ENCODE measurements around the gene SPAST.
A peak's percentile ranks its signal among the peaks of the same experiment; 100 is the strongest.
"Not testable (repeated sequence)": the region's sequence is repeated elsewhere in the genome, so short reads cannot be mapped to it uniquely, and the experiment has no call there.

SPAST gene

DNA sequence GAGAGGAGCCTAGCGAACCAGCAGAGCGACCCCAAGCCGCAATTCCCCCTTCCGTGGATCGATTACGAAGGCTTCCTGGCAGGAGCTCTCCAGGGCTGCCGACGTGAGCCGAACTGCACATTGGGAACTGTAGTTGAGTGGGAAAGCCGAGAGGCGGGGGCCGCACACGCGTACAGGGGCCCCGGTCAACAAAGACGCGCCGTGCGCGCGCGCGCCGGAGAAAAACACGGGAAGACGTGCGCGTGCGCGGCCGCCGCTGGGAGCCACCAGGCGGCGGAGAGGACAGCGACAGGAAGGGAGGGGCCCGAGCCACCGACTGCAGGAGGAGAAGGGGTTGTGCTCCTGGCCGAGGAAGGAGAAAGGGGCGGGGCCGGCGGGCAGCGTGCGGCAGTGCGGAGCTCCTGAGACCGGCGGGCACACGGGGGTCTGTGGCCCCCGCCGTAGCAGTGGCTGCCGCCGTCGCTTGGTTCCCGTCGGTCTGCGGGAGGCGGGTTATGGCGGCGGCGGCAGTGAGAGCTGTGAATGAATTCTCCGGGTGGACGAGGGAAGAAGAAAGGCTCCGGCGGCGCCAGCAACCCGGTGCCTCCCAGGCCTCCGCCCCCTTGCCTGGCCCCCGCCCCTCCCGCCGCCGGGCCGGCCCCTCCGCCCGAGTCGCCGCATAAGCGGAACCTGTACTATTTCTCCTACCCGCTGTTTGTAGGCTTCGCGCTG, at the start of gene SPAST:
SPAST (plus strand) TSS at position 247 of the 711 bp plus-strand sequence; CDS start at position 523, 276 bp downstream.
- H3K9me3 ChIP-seq (ENCODE audit: control insufficient read depth, insufficient read depth, low read length): no peaks in the 10 kb centered on the region
- H3K9ac ChIP-seq (ENCODE audit: low read depth, low read length): peak within 1 kb of the TSS; percentile 91
- no peaks in the 10 kb centered on the region for H3K36me3 ChIP-seq (ENCODE audit: insufficient read depth, low read length)
- peaks cover 4% of the 10 kb centered on the region; the same call in 1 of the 2 replicates for H3K4me1 ChIP-seq (ENCODE audit: insufficient read depth, low read length)

DNA sequence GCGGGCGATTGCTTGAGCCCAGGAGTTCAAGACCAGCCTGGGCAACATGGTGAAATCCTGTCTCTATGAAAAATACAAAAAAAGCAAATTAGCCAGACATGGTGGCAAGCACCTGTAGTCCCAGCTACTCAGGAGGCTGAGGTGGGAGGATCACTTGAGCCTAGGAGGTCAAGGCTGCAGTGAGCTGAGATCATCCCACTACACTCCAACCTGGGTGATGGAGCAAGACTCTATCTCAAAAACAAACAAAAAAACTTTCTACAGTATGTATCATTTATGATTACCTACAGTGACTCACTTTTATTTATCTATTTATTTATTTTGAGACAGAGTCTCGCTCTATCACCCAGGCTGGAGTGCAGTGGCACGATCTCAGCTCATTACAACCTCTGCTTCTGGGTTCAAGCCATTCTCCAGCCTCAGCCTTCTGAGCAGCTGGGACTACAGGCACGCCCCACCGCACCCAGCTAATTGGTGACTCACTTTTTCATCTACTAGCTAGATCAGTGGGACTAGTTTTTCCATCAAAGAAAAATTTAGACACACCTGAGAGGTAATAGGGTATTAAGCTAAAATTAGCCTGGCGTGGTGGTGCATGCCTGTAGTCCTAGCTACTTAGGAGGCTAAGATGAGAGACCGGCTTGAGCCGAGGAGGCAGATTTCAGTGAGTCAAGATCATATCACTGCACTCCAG, 44.4 kb upstream of the SPAST start:
- not testable (repeated sequence) for H3K36me3 ChIP-seq (ENCODE audit: insufficient read depth, low read length); H3K9me3 ChIP-seq (ENCODE audit: control insufficient read depth, insufficient read depth, low read length); H3K9ac ChIP-seq (ENCODE audit: low read depth, low read length); H3K4me1 ChIP-seq (ENCODE audit: insufficient read depth, low read length)

DNA sequence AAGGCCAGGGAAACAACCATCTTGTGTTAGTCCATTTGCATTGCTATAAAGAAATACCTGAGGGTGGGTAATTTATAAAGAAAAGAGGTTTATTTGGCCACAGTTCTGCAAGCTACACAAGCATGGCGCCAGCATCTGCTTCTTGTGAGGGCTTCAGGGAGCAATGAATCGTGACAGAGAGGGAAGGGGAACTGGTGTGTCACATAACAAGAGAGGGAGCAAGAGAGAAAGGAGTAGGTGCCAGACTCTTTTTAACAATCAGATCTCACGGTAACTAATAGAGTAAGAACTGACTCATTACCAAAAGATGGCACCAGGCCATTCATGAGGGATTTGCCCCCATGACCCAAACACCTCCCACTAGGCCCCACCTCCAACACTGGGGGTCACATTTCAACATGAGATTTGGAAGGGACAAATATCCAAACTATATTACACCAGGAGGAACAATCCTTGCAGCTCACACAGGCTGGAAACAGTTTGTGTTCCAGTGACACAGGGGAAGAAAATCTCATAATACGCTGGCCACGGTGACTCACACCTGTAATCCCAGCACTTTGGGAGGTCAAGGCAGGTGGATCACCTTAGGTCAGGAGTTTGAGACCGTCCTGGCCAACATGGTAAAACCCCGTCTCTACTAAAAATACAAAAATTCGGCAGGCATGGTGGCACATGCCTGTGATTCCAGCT, 29.0 kb upstream of the SPAST start:
- not testable (repeated sequence) for H3K36me3 ChIP-seq (ENCODE audit: insufficient read depth, low read length); H3K9me3 ChIP-seq (ENCODE audit: control insufficient read depth, insufficient read depth, low read length); H3K4me1 ChIP-seq (ENCODE audit: insufficient read depth, low read length); H3K9ac ChIP-seq (ENCODE audit: low read depth, low read length)

DNA sequence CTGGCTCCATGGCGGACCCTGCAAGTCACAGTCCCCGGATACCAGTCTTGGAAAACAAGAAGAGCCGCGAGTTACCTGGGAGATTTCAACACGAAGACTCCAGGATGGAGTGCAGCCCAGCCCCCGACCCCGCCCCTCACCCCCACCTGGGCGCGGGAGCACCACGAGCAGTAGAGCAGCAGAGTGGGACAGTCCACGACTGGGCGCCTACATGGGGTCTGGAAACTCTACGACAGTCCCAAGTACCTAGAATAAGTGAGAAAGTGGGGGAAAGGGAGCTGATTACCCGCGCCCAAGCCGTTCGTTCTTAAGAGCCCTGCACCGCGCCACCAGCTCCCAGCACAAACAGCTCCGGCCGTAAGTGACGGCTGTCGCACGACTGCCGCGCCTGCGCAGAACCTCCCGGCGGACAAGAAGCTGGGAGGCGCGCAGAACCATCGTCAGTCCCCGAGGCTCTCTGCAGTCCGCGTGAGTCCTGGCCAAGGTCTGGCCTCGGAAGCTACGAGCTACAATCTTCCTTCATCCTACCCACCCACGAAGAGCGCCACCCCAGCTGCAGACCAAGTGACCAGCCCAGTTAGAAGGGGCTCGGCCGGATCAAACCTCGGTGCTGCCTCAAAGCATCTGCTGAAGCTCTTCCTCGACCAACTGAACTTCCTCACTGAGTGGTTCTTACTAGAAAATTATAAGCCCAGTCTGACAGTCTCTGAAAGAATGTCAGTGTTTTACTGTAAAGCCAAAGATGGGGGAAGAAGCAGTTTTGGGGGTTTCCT, 23.7 kb upstream of the SPAST start, which contains the start of gene DPY30:
DPY30 (minus strand) TSS at position 359 of the 773 bp plus-strand sequence; CDS start at position 10, 349 bp downstream.
- Histone ChIP-seq H3K9ac (ENCODE audit: low read depth, low read length) (peak within 1 kb of the TSS; percentile 69), H3K4me1 (ENCODE audit: insufficient read depth, low read length) (no peaks in the 10 kb centered on the region), H3K9me3 (ENCODE audit: control insufficient read depth, insufficient read depth, low read length) (no peaks in the 10 kb centered on the region), H3K36me3 (ENCODE audit: insufficient read depth, low read length) (peaks cover 6% of the 10 kb centered on the region)

- no peak overlapping the region for H3K9ac ChIP-seq (ENCODE audit: low read depth, low read length)
- H3K36me3 ChIP-seq (ENCODE audit: insufficient read depth, low read length): no peaks in the 10 kb centered on the region
- H3K4me1 ChIP-seq (ENCODE audit: insufficient read depth, low read length): no peaks in the 10 kb centered on the region
- H3K9me3 ChIP-seq (ENCODE audit: control insufficient read depth, insufficient read depth, low read length): no peaks in the 10 kb centered on the region
Measured at GRCh38 chr2:32043561-32043960, 19.8 kb upstream of the SPAST start.

GRCh38 chr2:32051836-32052439, 11.4 kb upstream of the SPAST start:
- Histone ChIP-seq H3K4me1 (ENCODE audit: insufficient read depth, low read length) (no peaks in the 10 kb centered on the region), H3K36me3 (ENCODE audit: insufficient read depth, low read length) (no peaks in the 10 kb centered on the region), H3K9me3 (ENCODE audit: control insufficient read depth, insufficient read depth, low read length) (no peaks in the 10 kb centered on the region), H3K9ac (ENCODE audit: low read depth, low read length) (no peak overlapping the region)

- H3K9ac ChIP-seq (ENCODE audit: low read depth, low read length); H3K36me3 ChIP-seq (ENCODE audit: insufficient read depth, low read length); H3K4me1 ChIP-seq (ENCODE audit: insufficient read depth, low read length); H3K9me3 ChIP-seq (ENCODE audit: control insufficient read depth, insufficient read depth, low read length): not testable (repeated sequence)
Measured at GRCh38 chr2:32054583-32054982, 8.8 kb upstream of the SPAST start.

DNA sequence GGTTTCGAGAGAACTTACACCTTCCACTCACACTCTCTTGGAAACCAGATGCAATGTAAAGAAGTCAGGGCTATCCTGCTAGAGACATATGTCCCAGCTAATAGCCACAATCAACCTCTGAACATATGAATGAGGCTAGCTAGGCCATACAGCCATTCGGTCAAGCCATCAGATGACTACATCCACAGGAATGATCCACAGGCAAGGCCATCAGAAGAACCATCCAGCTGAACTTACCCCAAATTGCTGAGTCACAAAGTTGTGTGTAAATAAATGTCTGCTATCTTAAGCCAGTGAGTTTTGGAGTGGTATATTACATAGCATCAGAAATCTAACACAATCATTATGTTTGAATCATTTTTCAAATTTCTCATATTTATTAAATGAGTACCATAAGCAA, 5.2 kb upstream of the SPAST start:
- Histone ChIP-seq H3K36me3 (ENCODE audit: insufficient read depth, low read length) (no peaks in the 10 kb centered on the region), H3K4me1 (ENCODE audit: insufficient read depth, low read length) (peaks cover 4% of the 10 kb centered on the region; the same call in 1 of the 2 replicates), H3K9me3 (ENCODE audit: control insufficient read depth, insufficient read depth, low read length) (no peaks in the 10 kb centered on the region), H3K9ac (ENCODE audit: low read depth, low read length) (no peak overlapping the region)

DNA sequence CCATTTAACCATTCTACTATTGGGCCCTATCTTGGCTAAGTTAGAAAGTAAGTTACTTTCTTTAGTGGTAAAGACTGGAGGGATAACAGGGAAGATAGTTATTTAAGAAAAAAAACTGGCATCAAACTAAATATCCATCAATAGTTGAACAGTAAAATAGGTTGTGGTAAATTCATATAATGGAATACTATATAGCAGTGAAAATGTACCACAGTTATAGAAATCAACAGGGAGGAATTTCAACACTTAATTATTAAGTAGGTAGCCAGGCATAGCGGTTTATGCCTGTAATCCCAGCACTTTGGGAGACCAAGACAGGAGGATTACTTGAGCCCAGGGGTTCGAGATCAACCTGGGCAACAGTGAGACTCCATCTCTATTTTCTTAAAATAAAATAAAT, 3.1 kb upstream of the SPAST start:
- Histone ChIP-seq H3K9me3 (ENCODE audit: control insufficient read depth, insufficient read depth, low read length) (no peaks in the 10 kb centered on the region), H3K9ac (ENCODE audit: low read depth, low read length) (no peak overlapping the region), H3K36me3 (ENCODE audit: insufficient read depth, low read length) (no peaks in the 10 kb centered on the region), H3K4me1 (ENCODE audit: insufficient read depth, low read length) (peaks cover 4% of the 10 kb centered on the region; the same call in 1 of the 2 replicates)

GRCh38 chr2:32061430-32061829, 1.9 kb upstream of the SPAST start:
- Histone ChIP-seq H3K4me1 (ENCODE audit: insufficient read depth, low read length) (peaks cover 4% of the 10 kb centered on the region; the same call in 1 of the 2 replicates), H3K9me3 (ENCODE audit: control insufficient read depth, insufficient read depth, low read length) (no peaks in the 10 kb centered on the region), H3K9ac (ENCODE audit: low read depth, low read length) (no peak overlapping the region), H3K36me3 (ENCODE audit: insufficient read depth, low read length) (no peaks in the 10 kb centered on the region)

DNA sequence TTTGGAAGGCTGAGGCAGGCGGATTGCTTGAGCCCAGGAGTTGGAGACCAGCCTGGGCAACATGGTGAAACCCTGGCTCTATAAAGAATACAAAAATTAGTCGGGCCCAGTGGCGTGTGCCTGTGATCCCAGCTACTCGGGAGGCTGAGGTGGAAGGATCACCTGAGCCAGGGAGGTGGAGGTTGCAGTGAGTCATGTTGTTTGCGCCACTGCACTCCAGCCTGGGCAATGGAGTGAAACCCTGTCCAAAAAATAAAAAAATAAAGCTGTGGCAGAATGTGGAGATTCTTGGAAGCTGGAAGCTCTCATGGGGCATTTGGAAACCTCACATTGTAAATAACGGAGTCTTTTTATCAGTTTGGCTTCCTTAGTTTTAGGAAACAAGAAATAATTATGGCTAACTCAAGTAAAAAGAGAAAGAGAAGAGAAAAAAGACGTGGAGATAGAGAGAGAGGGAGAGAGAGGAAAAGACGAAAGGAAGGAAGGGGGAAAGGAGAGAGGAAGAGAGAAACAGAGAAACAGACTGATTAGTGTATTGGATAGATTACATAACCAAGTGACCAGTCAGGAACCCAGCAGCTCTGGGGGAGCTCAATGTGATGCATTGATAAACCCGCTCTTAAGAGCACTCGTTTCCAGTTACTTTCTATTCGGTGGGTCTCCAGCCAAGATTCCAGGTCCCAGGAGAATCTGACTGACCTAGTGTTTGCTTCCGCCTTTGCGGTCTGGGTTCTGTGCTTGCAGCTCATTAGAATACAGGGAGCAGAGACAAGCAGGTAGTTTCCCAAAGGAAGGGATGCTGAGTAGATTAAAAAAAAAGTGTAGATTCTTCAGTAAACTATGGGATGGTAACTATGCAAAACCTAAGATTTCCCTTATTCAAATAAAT, 1.1 kb upstream of the SPAST start:
- H3K9ac ChIP-seq (ENCODE audit: low read depth, low read length): peak overlapping the region; percentile 91

GRCh38 chr2:32064021-32064601, 755 bp downstream of the SPAST start:
- H3K9me3 ChIP-seq (ENCODE audit: control insufficient read depth, insufficient read depth, low read length): no peaks in the 10 kb centered on the region
- peaks cover 4% of the 10 kb centered on the region; the same call in 1 of the 2 replicates for H3K4me1 ChIP-seq (ENCODE audit: insufficient read depth, low read length)
- peak overlapping the region; percentile 91 for H3K9ac ChIP-seq (ENCODE audit: low read depth, low read length)
- no peaks in the 10 kb centered on the region for H3K36me3 ChIP-seq (ENCODE audit: insufficient read depth, low read length)

More for the DNA sequence above, 1.1 kb upstream of the SPAST start:
- Histone ChIP-seq H3K36me3 (ENCODE audit: insufficient read depth, low read length) (no peaks in the 10 kb centered on the region), H3K4me1 (ENCODE audit: insufficient read depth, low read length) (peaks cover 4% of the 10 kb centered on the region; the same call in 1 of the 2 replicates), H3K9me3 (ENCODE audit: control insufficient read depth, insufficient read depth, low read length) (no peaks in the 10 kb centered on the region)

DNA sequence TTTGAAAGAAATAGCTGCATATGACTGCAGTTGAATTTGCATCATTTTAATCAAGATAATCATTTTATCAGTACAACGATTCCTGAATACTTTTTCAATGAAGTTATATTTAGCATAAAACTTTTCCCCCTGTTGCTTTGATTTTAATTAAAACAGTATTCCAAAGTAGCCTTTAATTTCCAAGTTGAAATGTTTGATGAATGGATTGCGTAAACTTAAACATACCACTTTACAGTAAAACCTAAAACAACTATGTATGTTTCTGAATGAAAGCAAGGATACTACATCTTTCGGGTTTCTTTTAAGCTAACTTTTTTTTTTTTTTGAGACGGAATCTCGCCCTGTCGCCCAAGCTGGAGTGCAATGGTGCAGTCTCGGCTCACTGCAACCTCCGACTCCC, 1.4 kb downstream of the SPAST start:
- Histone ChIP-seq H3K4me1 (ENCODE audit: insufficient read depth, low read length) (peaks cover 4% of the 10 kb centered on the region; the same call in 1 of the 2 replicates), H3K9me3 (ENCODE audit: control insufficient read depth, insufficient read depth, low read length) (no peaks in the 10 kb centered on the region), H3K9ac (ENCODE audit: low read depth, low read length) (peak overlapping the region; percentile 91)

More for the DNA sequence above, 1.4 kb downstream of the SPAST start:
- H3K36me3 ChIP-seq (ENCODE audit: insufficient read depth, low read length): no peaks in the 10 kb centered on the region

All from ES-I3 (cell line).